ENCODE results near the gene E2F1. TPM values are rescaled to one million over a fixed set of nuclear protein-coding genes. Genes with fewer than 3 reads are reported as not detected.

E2F1 gene
- polyA plus RNA-seq, 3 donors from 2014 or later: 1.5 to 2.5 (median 1.8) TPM

- DNase-seq: no peak
- peaks cover 12 to 20% of the 10 kb centered on the region in 2 donors for H3K4me1 Mint-ChIP-seq
- H3K9me3 Mint-ChIP-seq: peaks cover 0 to 2% (median 0%) of the 10 kb centered on the region in 6 donors
- H3K4me3 Mint-ChIP-seq: no peak overlapping the region
- H3K36me3 Mint-ChIP-seq: no peaks in the 10 kb centered on the region
- H3K27me3 Mint-ChIP-seq (ENCODE audit: low read depth in 3 of 3): peaks cover 2 to 12% (median 4%) of the 10 kb centered on the region in 3 donors
- no peak overlapping the region for H3K27ac Mint-ChIP-seq
Observed at GRCh38 chr20:33724439-33725094, 38.4 kb upstream of the E2F1 start.

GRCh38 chr20:33721391-33722140, 35.4 kb upstream of the E2F1 start:
- Mint-ChIP-seq H3K36me3 (no peaks in the 10 kb centered on the region), H3K27me3 (ENCODE audit: low read depth in 3 of 3) (peaks cover 2 to 14% (median 4%) of the 10 kb centered on the region in 3 donors), H3K4me1 (peaks cover 26 to 35% of the 10 kb centered on the region in 2 donors), H3K9me3 (peaks cover 0 to 2% (median 0%) of the 10 kb centered on the region in 6 donors), H3K4me3 (peak overlapping the region in 4 of 5 donors; percentile 58 to 92 (median 71)), H3K27ac (peak overlapping the region in 3 of 6 donors; percentile 66 to 95 (median 87))
- DNase-seq: no peak

GRCh38 chr20:33719989-33720709, 34.0 kb upstream of the E2F1 start, which contains the start of gene PXMP4:
Gene PXMP4, minus strand, starts transcription at chr20:33720310. Its CDS starts 103 bp downstream, at chr20:33720207.
- H3K4me1 Mint-ChIP-seq: peaks cover 26 to 41% of the 10 kb centered on the region in 2 donors
- peaks cover 2 to 14% (median 2%) of the 10 kb centered on the region in 3 donors for H3K27me3 Mint-ChIP-seq (ENCODE audit: low read depth in 3 of 3)
- DNase-seq: peak; percentile 91 to 93 (median 92)
- H3K27ac Mint-ChIP-seq: peak within 1 kb of the TSS; percentile 80 to 95 (median 92)
- H3K9me3 Mint-ChIP-seq: peaks cover 0 to 2% (median 0%) of the 10 kb centered on the region in 6 donors
- peaks cover 0 to 5% (median 3%) of the 10 kb centered on the region in 3 donors for H3K36me3 Mint-ChIP-seq
- peak within 1 kb of the TSS; percentile 87 to 92 (median 88) for H3K4me3 Mint-ChIP-seq

GRCh38 chr20:33719277-33719988, 33.2 kb upstream of the E2F1 start:
- H3K4me1 Mint-ChIP-seq: peaks cover 26 to 41% of the 10 kb centered on the region in 2 donors
- peak overlapping the region; percentile 80 to 95 (median 92) for H3K27ac Mint-ChIP-seq
- DNase-seq: no peak
- H3K4me3 Mint-ChIP-seq: peak overlapping the region; percentile 87 to 92 (median 88)
- H3K36me3 Mint-ChIP-seq: peaks cover 0 to 5% (median 3%) of the 10 kb centered on the region in 3 donors
- peaks cover 2 to 14% (median 2%) of the 10 kb centered on the region in 3 donors for H3K27me3 Mint-ChIP-seq (ENCODE audit: low read depth in 3 of 3)
- H3K9me3 Mint-ChIP-seq: peaks cover 0 to 2% (median 0%) of the 10 kb centered on the region in 6 donors

- DNase-seq: no peak
- peaks cover 2 to 16% (median 4%) of the 10 kb centered on the region in 3 donors for H3K27me3 Mint-ChIP-seq (ENCODE audit: low read depth in 3 of 3)
- no peak overlapping the region for H3K27ac Mint-ChIP-seq
- H3K9me3 Mint-ChIP-seq: no peaks in the 10 kb centered on the region
- no peak overlapping the region for H3K4me3 Mint-ChIP-seq
- peaks cover 26 to 38% of the 10 kb centered on the region in 2 donors for H3K4me1 Mint-ChIP-seq
- peaks cover 16 to 22% (median 21%) of the 10 kb centered on the region in 3 donors for H3K36me3 Mint-ChIP-seq
Observed at GRCh38 chr20:33716498-33716897, 30.3 kb upstream of the E2F1 start.

GRCh38 chr20:33713865-33714367, 27.7 kb upstream of the E2F1 start:
- peaks cover 0 to 2% (median 1%) of the 10 kb centered on the region in 3 donors for H3K27me3 Mint-ChIP-seq (ENCODE audit: low read depth in 3 of 3)
- H3K4me3 Mint-ChIP-seq: no peak overlapping the region
- H3K27ac Mint-ChIP-seq: no peak overlapping the region
- no peaks in the 10 kb centered on the region for H3K9me3 Mint-ChIP-seq
- peaks cover 24 to 34% (median 31%) of the 10 kb centered on the region in 3 donors for H3K36me3 Mint-ChIP-seq
- H3K4me1 Mint-ChIP-seq: peaks cover 8 to 15% of the 10 kb centered on the region in 2 donors
- DNase-seq: no peak

DNA sequence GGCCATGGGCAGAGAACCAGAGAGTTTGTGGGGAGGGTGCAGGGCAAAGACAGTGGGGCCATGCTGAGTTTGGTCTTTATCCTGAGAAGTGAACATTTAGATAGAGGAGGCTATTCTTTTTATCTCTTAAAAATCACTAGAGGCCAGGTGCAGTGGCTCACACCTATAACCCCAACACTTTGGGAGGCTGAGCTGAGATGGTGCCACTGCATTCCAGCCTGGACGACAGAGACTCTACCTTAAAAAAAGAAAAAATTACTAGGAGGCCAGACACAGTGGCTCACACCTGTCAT, 25.2 kb upstream of the E2F1 start:
- Mint-ChIP-seq H3K36me3 (peaks cover 24 to 37% (median 36%) of the 10 kb centered on the region in 3 donors), H3K4me1 (peaks cover 0 to 4% of the 10 kb centered on the region in 2 donors), H3K27ac (no peak overlapping the region), H3K27me3 (ENCODE audit: low read depth in 3 of 3) (peaks cover 0 to 2% (median 1%) of the 10 kb centered on the region in 3 donors), H3K4me3 (no peak overlapping the region), H3K9me3 (no peaks in the 10 kb centered on the region)
- no peak for DNase-seq

DNA sequence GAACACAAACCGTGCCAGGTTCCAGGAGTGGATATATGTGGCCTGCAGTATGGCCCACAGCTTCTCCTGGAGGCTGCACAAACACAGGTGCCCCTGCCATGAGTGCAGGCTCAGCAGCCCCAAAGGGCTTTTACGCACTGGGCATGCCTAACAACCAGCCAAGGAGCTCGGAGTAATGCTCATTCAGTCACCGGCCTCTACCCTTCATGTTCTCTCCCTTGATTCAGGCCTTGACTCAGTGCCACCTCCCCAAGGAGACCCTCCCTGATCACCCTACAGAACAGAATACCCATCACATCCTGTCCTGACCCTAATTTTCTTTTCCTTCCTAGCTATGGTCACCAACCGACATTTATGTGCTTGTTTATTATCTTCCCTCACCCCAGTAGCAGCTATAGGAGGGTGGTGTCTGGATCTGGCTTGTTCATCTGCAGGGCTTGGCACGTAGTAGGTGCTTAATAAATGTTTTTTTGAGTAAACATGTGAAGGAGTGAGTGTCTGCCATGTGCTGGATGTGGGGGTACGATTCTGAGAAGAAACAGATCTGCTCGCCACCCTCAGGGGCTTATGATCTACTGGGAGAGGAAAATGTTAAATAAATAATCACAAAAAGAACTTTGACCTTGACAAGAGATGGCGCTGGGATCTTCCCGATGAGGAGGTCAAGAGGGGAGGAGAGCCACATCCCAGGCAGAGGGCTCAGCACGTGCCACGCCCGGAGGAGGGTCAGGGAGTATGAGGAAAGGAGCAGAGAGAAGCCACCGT, 24.7 kb upstream of the E2F1 start:
- Mint-ChIP-seq H3K4me1 (no peaks in the 10 kb centered on the region), H3K4me3 (no peak overlapping the region), H3K9me3 (no peaks in the 10 kb centered on the region), H3K27ac (no peak overlapping the region), H3K27me3 (ENCODE audit: low read depth in 3 of 3) (peaks cover 0 to 2% (median 1%) of the 10 kb centered on the region in 3 donors), H3K36me3 (peaks cover 24 to 33% (median 33%) of the 10 kb centered on the region in 3 donors)
- no peak for DNase-seq

DNA sequence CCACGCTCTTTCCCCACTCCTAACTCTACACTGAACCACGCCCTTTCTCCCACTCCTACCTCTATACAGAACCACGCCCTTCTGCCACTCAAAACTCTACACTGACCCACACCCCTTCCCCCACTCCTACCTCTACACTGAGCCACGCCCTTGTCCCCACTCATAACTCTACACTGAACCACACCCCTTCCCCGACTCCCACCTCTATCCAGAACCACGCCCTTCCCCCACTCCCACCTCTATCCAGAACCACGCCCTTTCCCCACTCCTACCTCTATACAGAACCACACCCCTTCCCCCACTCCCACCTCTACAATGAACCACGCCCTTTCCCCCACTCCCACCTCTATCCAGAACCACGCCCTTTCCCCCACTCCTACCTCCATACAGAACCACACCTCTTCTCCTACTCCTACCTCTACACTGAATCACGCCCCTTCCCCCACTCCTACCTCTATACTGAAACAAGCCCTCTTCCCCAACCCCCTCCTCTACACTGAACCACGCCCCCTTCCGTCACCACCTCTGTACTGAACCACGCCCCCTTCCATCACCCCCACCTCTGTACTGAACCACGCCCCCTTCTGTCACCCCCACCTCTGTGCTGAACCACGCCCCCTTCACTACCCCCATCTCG, 23.8 kb upstream of the E2F1 start:
- Mint-ChIP-seq H3K27ac (peak overlapping the region in 1 of 6 donors; percentile 28), H3K27me3 (ENCODE audit: low read depth in 3 of 3) (peaks cover 0 to 2% (median 1%) of the 10 kb centered on the region in 3 donors), H3K9me3 (no peaks in the 10 kb centered on the region), H3K36me3 (peaks cover 24 to 33% (median 33%) of the 10 kb centered on the region in 3 donors), H3K4me3 (no peak overlapping the region), H3K4me1 (no peaks in the 10 kb centered on the region)
- no peak for DNase-seq

- Mint-ChIP-seq H3K36me3 (peaks cover 24 to 33% (median 33%) of the 10 kb centered on the region in 3 donors), H3K4me3 (no peak overlapping the region), H3K9me3 (no peaks in the 10 kb centered on the region), H3K27me3 (ENCODE audit: low read depth in 3 of 3) (peaks cover 0 to 2% (median 1%) of the 10 kb centered on the region in 3 donors), H3K27ac (no peak overlapping the region), H3K4me1 (no peaks in the 10 kb centered on the region)
- DNase-seq: no peak
Observed at GRCh38 chr20:33709398-33709797, 23.2 kb upstream of the E2F1 start.

- Mint-ChIP-seq H3K27ac (no peak overlapping the region), H3K27me3 (ENCODE audit: low read depth in 3 of 3) (peaks cover 0 to 1% (median 0%) of the 10 kb centered on the region in 3 donors), H3K4me3 (no peak overlapping the region), H3K9me3 (no peaks in the 10 kb centered on the region), H3K4me1 (no peaks in the 10 kb centered on the region), H3K36me3 (peaks cover 14 to 21% (median 20%) of the 10 kb centered on the region in 3 donors)
- no peak for DNase-seq
Observed at GRCh38 chr20:33707668-33708067, 21.5 kb upstream of the E2F1 start.
